Measurements from ENCODE around the gene IGSF22. TPM values are rescaled to one million over a fixed set of nuclear protein-coding genes. Genes with fewer than 3 reads are reported as not detected.

IGSF22 gene
- total RNA-seq, 1 experiment from 2014 or later: not detected

- Mint-ChIP-seq H3K4me1 (ENCODE audit: low read depth, unreplicated experiment) (no peaks in the 10 kb centered on the region), H3K36me3 (ENCODE audit: insufficient read depth, unreplicated experiment) (no peaks in the 10 kb centered on the region), H3K27ac (ENCODE audit: unreplicated experiment) (no peak overlapping the region), H3K4me3 (ENCODE audit: low read depth, unreplicated experiment) (no peak overlapping the region), H3K9me3 (ENCODE audit: low read depth, unreplicated experiment) (no peaks in the 10 kb centered on the region), H3K27me3 (ENCODE audit: unreplicated experiment) (peaks cover 37% of the 10 kb centered on the region)
- TF ChIP-seq CTCF (IDR thresholded peaks at IDR 0.05; ENCODE audit: unreplicated experiment): no peak
- BruUV-seq (replicated peaks): no TSS peak
- intact Hi-C loops (cut with micrococcal nuclease; ENCODE audit: unreplicated experiment): no loop called here
- CTCF ChIA-PET: no interaction called here
- DNase-seq: no peak
Observed at GRCh38 chr11:18741783-18742182, 15.8 kb upstream of the IGSF22 start.

- BruUV-seq (replicated peaks): no TSS peak
- H3K4me1 Mint-ChIP-seq (ENCODE audit: low read depth, unreplicated experiment): no peaks in the 10 kb centered on the region
- H3K36me3 Mint-ChIP-seq (ENCODE audit: insufficient read depth, unreplicated experiment): no peaks in the 10 kb centered on the region
- no peak for TF ChIP-seq CTCF (IDR thresholded peaks at IDR 0.05; ENCODE audit: unreplicated experiment)
- intact Hi-C loops (cut with micrococcal nuclease; ENCODE audit: unreplicated experiment): loop anchor here (10.0 kb wide), 1 partner anchor 625 kb away; no protein-coding TSS in a partner anchor
- no peak overlapping the region for H3K27ac Mint-ChIP-seq (ENCODE audit: unreplicated experiment)
- no peaks in the 10 kb centered on the region for H3K9me3 Mint-ChIP-seq (ENCODE audit: low read depth, unreplicated experiment)
- CTCF ChIA-PET: interaction anchor here (0.5 to 1.0 kb wide), 2 partner anchors 25 to 183 kb away, joined by 3 to 5 read pairs; no protein-coding TSS in a partner anchor
- DNase-seq: peak; percentile 23
- H3K27me3 Mint-ChIP-seq (ENCODE audit: unreplicated experiment): peaks cover 57% of the 10 kb centered on the region
- no peak overlapping the region for H3K4me3 Mint-ChIP-seq (ENCODE audit: low read depth, unreplicated experiment)
Observed at GRCh38 chr11:18739685-18740084, 13.7 kb upstream of the IGSF22 start.

- intact Hi-C loops (cut with micrococcal nuclease; ENCODE audit: unreplicated experiment): loop anchor here (10.0 kb wide), 1 partner anchor 623 kb away; no protein-coding TSS in a partner anchor
- no peaks in the 10 kb centered on the region for H3K9me3 Mint-ChIP-seq (ENCODE audit: low read depth, unreplicated experiment)
- CTCF ChIA-PET: interaction anchor here (0.5 to 0.8 kb wide), 3 partner anchors 10 to 401 kb away, joined by 3 to 4 read pairs (median 4); no protein-coding TSS in a partner anchor
Observed at GRCh38 chr11:18737642-18738041, 11.7 kb upstream of the IGSF22 start.

GRCh38 chr11:18736590-18737148 is 10.7 kb upstream of the IGSF22 start:
- no peak for TF ChIP-seq CTCF (IDR thresholded peaks at IDR 0.05; ENCODE audit: unreplicated experiment)
- Mint-ChIP-seq H3K27ac (ENCODE audit: unreplicated experiment) (no peak overlapping the region), H3K4me3 (ENCODE audit: low read depth, unreplicated experiment) (no peak overlapping the region), H3K27me3 (ENCODE audit: unreplicated experiment) (peaks cover 60% of the 10 kb centered on the region), H3K9me3 (ENCODE audit: low read depth, unreplicated experiment) (no peaks in the 10 kb centered on the region), H3K4me1 (ENCODE audit: low read depth, unreplicated experiment) (no peaks in the 10 kb centered on the region), H3K36me3 (ENCODE audit: insufficient read depth, unreplicated experiment) (no peaks in the 10 kb centered on the region)
- BruUV-seq (replicated peaks): no TSS peak
- CTCF ChIA-PET: interaction anchor here (1.1 kb wide), 1 partner anchor 17 kb away, joined by 3 read pairs; no protein-coding TSS in a partner anchor
- intact Hi-C loops (cut with micrococcal nuclease; ENCODE audit: unreplicated experiment): loop anchor here (10.0 kb wide), 1 partner anchor 622 kb away; no protein-coding TSS in a partner anchor
- peak; percentile 10 for DNase-seq

More at GRCh38 chr11:18737642-18738041, 11.7 kb upstream of the IGSF22 start:
- TF ChIP-seq CTCF (IDR thresholded peaks at IDR 0.05; ENCODE audit: unreplicated experiment): no peak
- no peak for DNase-seq
- no peak overlapping the region for H3K27ac Mint-ChIP-seq (ENCODE audit: unreplicated experiment)
- no peak overlapping the region for H3K4me3 Mint-ChIP-seq (ENCODE audit: low read depth, unreplicated experiment)
- H3K27me3 Mint-ChIP-seq (ENCODE audit: unreplicated experiment): peaks cover 60% of the 10 kb centered on the region
- BruUV-seq (replicated peaks): no TSS peak
- no peaks in the 10 kb centered on the region for H3K4me1 Mint-ChIP-seq (ENCODE audit: low read depth, unreplicated experiment)
- no peaks in the 10 kb centered on the region for H3K36me3 Mint-ChIP-seq (ENCODE audit: insufficient read depth, unreplicated experiment)
